GM12878 (cell line): ENCODE results near the gene SCLT1.

ENCODE experiments used
- CREB1 ChIP-seq: IDR thresholded peaks from 2 replicates; pipeline ENCODE4 v1.6.1; 2012; ENCODE audit warnings: low read depth, mild to moderate bottlenecking, inconsistent platforms
- GABPA ChIP-seq: IDR thresholded peaks from 2 replicates; pipeline ENCODE4 v1.6.1; 2014; ENCODE audit warnings: antibody characterized with exemption, low read depth, mild to moderate bottlenecking, inconsistent platforms
- KAT2A ChIP-seq: conservative IDR thresholded peaks from 2 replicates; pipeline ENCODE4 v1.6.1; 2011; ENCODE audit warnings: low read depth, low read length; ENCODE audit not compliant: control insufficient read depth
- NFYA ChIP-seq: IDR thresholded peaks from 2 replicates; pipeline ENCODE4 v1.6.1; 2011; ENCODE audit warnings: low read depth, mild to moderate bottlenecking, low read length, improper control_type of control experiment, borderline replicate concordance
- NFYB ChIP-seq: IDR thresholded peaks from 2 replicates; pipeline ENCODE4 v1.6.1; 2011; ENCODE audit warnings: low read depth, mild to moderate bottlenecking, low read length, improper control_type of control experiment, moderate library complexity; ENCODE audit not compliant: insufficient read depth
- PBX3 ChIP-seq: IDR thresholded peaks from 2 replicates; pipeline ENCODE4 v1.6.1; 2011; ENCODE audit warnings: mild to moderate bottlenecking, low read depth, low read length, moderate library complexity; ENCODE audit not compliant: insufficient replicate concordance
- POLR2AphosphoS5 ChIP-seq: IDR thresholded peaks from 2 replicates; pipeline ENCODE4 v1.6.1; 2011; ENCODE audit warnings: mild to moderate bottlenecking, low read length, inconsistent platforms
- RFX5 ChIP-seq: IDR thresholded peaks from 2 replicates; pipeline ENCODE4 v1.6.1; 2011; ENCODE audit warnings: low read depth, low read length, improper control_type of control experiment
- STAT1 ChIP-seq: fragments of 450-650 bp; conservative IDR thresholded peaks from 2 replicates; pipeline ENCODE4 v1.6.1; 2014; ENCODE audit warnings: antibody characterized with exemption, mild to moderate bottlenecking
- USF2 ChIP-seq: IDR thresholded peaks from 2 replicates; pipeline ENCODE4 v1.6.1; 2011; ENCODE audit warnings: low read depth, low read length, improper control_type of control experiment, borderline replicate concordance
- YBX1 ChIP-seq: fragments of 450-650 bp; IDR thresholded peaks from 2 replicates; pipeline ENCODE4 v1.6.1; 2016; ENCODE audit warnings: antibody characterized with exemption
- ZNF622 ChIP-seq: fragments of 450-650 bp; IDR thresholded peaks from 2 replicates; pipeline ENCODE4 v1.6.1; 2017; ENCODE audit warnings: mild to moderate bottlenecking, inconsistent platforms
- TF ChIP-seq, protein P1 (sequence below): fragments of 450-650 bp; formaldehyde crosslinking; IDR thresholded peaks from 2 replicates; pipeline ENCODE4 v1.4.0; 2020; ENCODE audit warnings: mild to moderate bottlenecking, moderate library complexity
- TF ChIP-seq, protein P2 (sequence below): IDR thresholded peaks from 2 replicates; pipeline ENCODE4 v1.6.1; 2011; ENCODE audit warnings: borderline replicate concordance, low read depth, mild to moderate bottlenecking, moderate library complexity, low read length; ENCODE audit not compliant: insufficient read depth, poor library complexity, severe bottlenecking

GRCh38 chr4:129064717-129065116, 28.6 kb downstream of the SCLT1 start:
- TF ChIP-seq ZNF622 = no peak
- TF ChIP-seq CREB1 = no peak
- no peak for TF ChIP-seq GABPA
- TF ChIP-seq KAT2A = no peak
- TF ChIP-seq POLR2AphosphoS5 = no peak
- no peak for TF ChIP-seq NFYA
- TF ChIP-seq, protein P1, sequence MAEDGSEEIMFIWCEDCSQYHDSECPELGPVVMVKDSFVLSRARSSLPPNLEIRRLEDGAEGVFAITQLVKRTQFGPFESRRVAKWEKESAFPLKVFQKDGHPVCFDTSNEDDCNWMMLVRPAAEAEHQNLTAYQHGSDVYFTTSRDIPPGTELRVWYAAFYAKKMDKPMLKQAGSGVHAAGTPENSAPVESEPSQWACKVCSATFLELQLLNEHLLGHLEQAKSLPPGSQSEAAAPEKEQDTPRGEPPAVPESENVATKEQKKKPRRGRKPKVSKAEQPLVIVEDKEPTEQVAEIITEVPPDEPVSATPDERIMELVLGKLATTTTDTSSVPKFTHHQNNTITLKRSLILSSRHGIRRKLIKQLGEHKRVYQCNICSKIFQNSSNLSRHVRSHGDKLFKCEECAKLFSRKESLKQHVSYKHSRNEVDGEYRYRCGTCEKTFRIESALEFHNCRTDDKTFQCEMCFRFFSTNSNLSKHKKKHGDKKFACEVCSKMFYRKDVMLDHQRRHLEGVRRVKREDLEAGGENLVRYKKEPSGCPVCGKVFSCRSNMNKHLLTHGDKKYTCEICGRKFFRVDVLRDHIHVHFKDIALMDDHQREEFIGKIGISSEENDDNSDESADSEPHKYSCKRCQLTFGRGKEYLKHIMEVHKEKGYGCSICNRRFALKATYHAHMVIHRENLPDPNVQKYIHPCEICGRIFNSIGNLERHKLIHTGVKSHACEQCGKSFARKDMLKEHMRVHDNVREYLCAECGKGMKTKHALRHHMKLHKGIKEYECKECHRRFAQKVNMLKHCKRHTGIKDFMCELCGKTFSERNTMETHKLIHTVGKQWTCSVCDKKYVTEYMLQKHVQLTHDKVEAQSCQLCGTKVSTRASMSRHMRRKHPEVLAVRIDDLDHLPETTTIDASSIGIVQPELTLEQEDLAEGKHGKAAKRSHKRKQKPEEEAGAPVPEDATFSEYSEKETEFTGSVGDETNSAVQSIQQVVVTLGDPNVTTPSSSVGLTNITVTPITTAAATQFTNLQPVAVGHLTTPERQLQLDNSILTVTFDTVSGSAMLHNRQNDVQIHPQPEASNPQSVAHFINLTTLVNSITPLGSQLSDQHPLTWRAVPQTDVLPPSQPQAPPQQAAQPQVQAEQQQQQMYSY = no peak
- no peak for TF ChIP-seq STAT1
- TF ChIP-seq PBX3 = no peak
- no peak for TF ChIP-seq NFYB
- TF ChIP-seq RFX5 = no peak
- TF ChIP-seq YBX1 = no peak
- TF ChIP-seq, protein P2, sequence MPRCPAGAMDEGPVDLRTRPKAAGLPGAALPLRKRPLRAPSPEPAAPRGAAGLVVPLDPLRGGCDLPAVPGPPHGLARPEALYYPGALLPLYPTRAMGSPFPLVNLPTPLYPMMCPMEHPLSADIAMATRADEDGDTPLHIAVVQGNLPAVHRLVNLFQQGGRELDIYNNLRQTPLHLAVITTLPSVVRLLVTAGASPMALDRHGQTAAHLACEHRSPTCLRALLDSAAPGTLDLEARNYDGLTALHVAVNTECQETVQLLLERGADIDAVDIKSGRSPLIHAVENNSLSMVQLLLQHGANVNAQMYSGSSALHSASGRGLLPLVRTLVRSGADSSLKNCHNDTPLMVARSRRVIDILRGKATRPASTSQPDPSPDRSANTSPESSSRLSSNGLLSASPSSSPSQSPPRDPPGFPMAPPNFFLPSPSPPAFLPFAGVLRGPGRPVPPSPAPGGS = no peak
- TF ChIP-seq USF2 = no peak
